Neural progenitor cell (in vitro differentiated cells): ENCODE measurements around the gene NDUFB4. TPM values are rescaled to one million over a fixed set of nuclear protein-coding genes. Genes with fewer than 3 reads are reported as not detected.
A peak's percentile ranks its signal among the peaks of the same experiment; 100 is the strongest.

Experiments used
- DNase-seq: peaks from one replicate; pipeline ENCODE4 v3.0.0-alpha.2; 2016; ENCODE audit warnings: low spot score
- H2AFZ ChIP-seq: fragments of 200-600 bp; sonication (generic); replicated peaks from 2 replicates; pipeline ENCODE4 v1.6.1; 2016; ENCODE audit warnings: antibody characterized with exemption
- H3F3A ChIP-seq: fragments of 200-600 bp; sonication (generic); 2 replicates; pipeline ENCODE4 v1.6.1; 2016; ENCODE audit warnings: antibody characterized with exemption, low read depth
- H3K27ac ChIP-seq: fragments of 200-600 bp; sonication (generic); 2 replicates; pipeline ENCODE4 v1.5.1; 2016; ENCODE audit warnings: mild to moderate bottlenecking
- H3K27me3 ChIP-seq: fragments of 200-600 bp; sonication (generic); 2 replicates; pipeline ENCODE4 v1.6.1; 2016; ENCODE audit warnings: mild to moderate bottlenecking, moderate library complexity
- H3K36me3 ChIP-seq: fragments of 200-600 bp; sonication (generic); 2 replicates; pipeline ENCODE4 v1.5.1; 2016
- H3K4me1 ChIP-seq: fragments of 200-600 bp; sonication (generic); 2 replicates; pipeline ENCODE4 v1.6.1; 2016; ENCODE audit warnings: mixed run types
- H3K4me2 ChIP-seq: fragments of 200-600 bp; sonication (generic); 2 replicates; pipeline ENCODE4 v1.6.1; 2016
- H3K4me3 ChIP-seq: fragments of 200-600 bp; sonication (generic); 2 replicates; pipeline ENCODE4 v1.5.1; 2016
- H3K79me2 ChIP-seq: fragments of 200-600 bp; sonication (generic); 2 replicates; pipeline ENCODE4 v1.6.1; 2016; ENCODE audit warnings: low read depth
- H3K9ac ChIP-seq: fragments of 200-600 bp; sonication (generic); 2 replicates; pipeline ENCODE4 v1.6.1; 2016
- H3K9me3 ChIP-seq: fragments of 200-600 bp; sonication (generic); 2 replicates; pipeline ENCODE4 v1.5.1; 2016; ENCODE audit warnings: low read depth
- H4K20me1 ChIP-seq: fragments of 200-600 bp; sonication (generic); 2 replicates; pipeline ENCODE4 v1.6.1; 2016; ENCODE audit warnings: low read depth
- H3K27ac Mint-ChIP-seq: 3 replicates; pipeline ENCODE4 v1.8.0; 2021; ENCODE audit warnings: mixed read lengths
- H3K27me3 Mint-ChIP-seq: 2 replicates; pipeline ENCODE4 v1.8.0; 2022; ENCODE audit warnings: low read depth, mild to moderate bottlenecking, inconsistent platforms, moderate library complexity, mixed read lengths; ENCODE audit not compliant: insufficient read depth
- H3K36me3 Mint-ChIP-seq: 3 replicates; pipeline ENCODE4 v1.8.0; 2021; ENCODE audit warnings: mixed read lengths
- H3K4me1 Mint-ChIP-seq: 3 replicates; pipeline ENCODE4 v1.8.0; 2021; ENCODE audit warnings: mixed read lengths
- H3K4me3 Mint-ChIP-seq: 3 replicates; pipeline ENCODE4 v1.8.0; 2021; ENCODE audit warnings: mild to moderate bottlenecking, moderate library complexity, mixed read lengths
- H3K9me3 Mint-ChIP-seq: 3 replicates; pipeline ENCODE4 v1.8.0; 2020; ENCODE audit warnings: mixed read lengths
- EZH2 ChIP-seq: fragments of 200-600 bp; sonication (generic); IDR thresholded peaks from 2 replicates; pipeline ENCODE4 v1.6.1; 2017; ENCODE audit warnings: antibody characterized with exemption, mild to moderate bottlenecking, moderate library complexity
- EZH2phosphoT487 ChIP-seq: fragments of 200-600 bp; sonication (generic); IDR thresholded peaks from 2 replicates; pipeline ENCODE4 v1.6.1; 2017; ENCODE audit warnings: antibody characterized with exemption
- total RNA-seq: library from RNA; depleted of rRNA; stranded (reverse); fragments of >200 nt; gene quantifications from 2 replicates; pipeline ENCODE4 v1.2.3, GENCODE V29; 2015; ENCODE audit warnings: low replicate concordance
- TF ChIP-seq, protein P1 (sequence below): fragments of 200-600 bp; sonication (generic); IDR thresholded peaks from 2 replicates; pipeline ENCODE4 v1.5.1; 2017; ENCODE audit warnings: antibody characterized with exemption, mild to moderate bottlenecking

Gene NDUFB4
- total RNA-seq, 1 donor from 2014 or later, result 132 TPM

DNA sequence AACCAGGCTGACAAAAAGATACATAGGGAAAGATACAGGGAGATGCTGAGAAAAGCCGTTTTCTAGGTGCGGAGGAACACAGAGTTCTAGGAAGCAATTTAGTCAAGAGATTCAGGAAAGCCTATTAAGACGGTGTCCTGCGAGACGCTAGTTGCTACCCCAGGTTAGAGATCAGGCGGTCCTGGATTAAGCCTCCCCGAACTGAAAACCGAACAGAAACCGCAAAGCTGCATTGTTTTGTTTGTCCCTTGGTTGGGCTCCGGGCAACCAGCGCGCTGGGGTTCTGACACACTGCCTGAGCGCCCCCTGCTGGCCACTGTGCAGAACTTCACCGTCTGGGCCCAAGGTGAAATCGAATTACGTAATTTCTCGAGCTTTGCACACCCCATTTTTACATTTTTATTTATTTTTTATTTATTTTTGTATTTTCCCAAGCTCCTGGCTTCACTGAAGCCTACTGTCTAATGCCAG is 37.3 kb upstream of the NDUFB4 start:
- peaks cover 7% of the 10 kb centered on the region for H3K27me3 Mint-ChIP-seq
- Histone ChIP-seq H3F3A (peaks cover 28% of the 10 kb centered on the region), H3K9me3 (no peaks in the 10 kb centered on the region), H3K36me3 (no peaks in the 10 kb centered on the region), H3K27me3 (no peaks in the 10 kb centered on the region), H3K27ac (peak overlapping the region; percentile 79), H3K4me2 (peak overlapping the region; percentile 87), H3K4me3 (peak overlapping the region; percentile 44), H2AFZ (peak overlapping the region; percentile 68), H3K9ac (no peak overlapping the region), H3K79me2 (no peaks in the 10 kb centered on the region), H4K20me1 (peaks cover 3% of the 10 kb centered on the region), H3K4me1 (peaks cover 18% of the 10 kb centered on the region)
- H3K27ac Mint-ChIP-seq, result peak overlapping the region; percentile 88
- H3K9me3 Mint-ChIP-seq, result no peaks in the 10 kb centered on the region
- H3K36me3 Mint-ChIP-seq, result no peaks in the 10 kb centered on the region
- peak; percentile 95 for DNase-seq
- peak overlapping the region; percentile 88 for H3K4me3 Mint-ChIP-seq
- peaks cover 33% of the 10 kb centered on the region for H3K4me1 Mint-ChIP-seq
- no peak for TF ChIP-seq EZH2
- TF ChIP-seq, protein P1, sequence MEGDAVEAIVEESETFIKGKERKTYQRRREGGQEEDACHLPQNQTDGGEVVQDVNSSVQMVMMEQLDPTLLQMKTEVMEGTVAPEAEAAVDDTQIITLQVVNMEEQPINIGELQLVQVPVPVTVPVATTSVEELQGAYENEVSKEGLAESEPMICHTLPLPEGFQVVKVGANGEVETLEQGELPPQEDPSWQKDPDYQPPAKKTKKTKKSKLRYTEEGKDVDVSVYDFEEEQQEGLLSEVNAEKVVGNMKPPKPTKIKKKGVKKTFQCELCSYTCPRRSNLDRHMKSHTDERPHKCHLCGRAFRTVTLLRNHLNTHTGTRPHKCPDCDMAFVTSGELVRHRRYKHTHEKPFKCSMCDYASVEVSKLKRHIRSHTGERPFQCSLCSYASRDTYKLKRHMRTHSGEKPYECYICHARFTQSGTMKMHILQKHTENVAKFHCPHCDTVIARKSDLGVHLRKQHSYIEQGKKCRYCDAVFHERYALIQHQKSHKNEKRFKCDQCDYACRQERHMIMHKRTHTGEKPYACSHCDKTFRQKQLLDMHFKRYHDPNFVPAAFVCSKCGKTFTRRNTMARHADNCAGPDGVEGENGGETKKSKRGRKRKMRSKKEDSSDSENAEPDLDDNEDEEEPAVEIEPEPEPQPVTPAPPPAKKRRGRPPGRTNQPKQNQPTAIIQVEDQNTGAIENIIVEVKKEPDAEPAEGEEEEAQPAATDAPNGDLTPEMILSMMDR, result peak; percentile 97
- no peak for TF ChIP-seq EZH2phosphoT487

GRCh38 chr3:120559242-120560061 is 36.7 kb upstream of the NDUFB4 start:
- peaks cover 7% of the 10 kb centered on the region for H3K27me3 Mint-ChIP-seq
- Histone ChIP-seq H3K4me1 (peaks cover 18% of the 10 kb centered on the region), H3K4me3 (peak overlapping the region; percentile 44), H3K9me3 (no peaks in the 10 kb centered on the region), H2AFZ (peak overlapping the region; percentile 68), H3F3A (peaks cover 28% of the 10 kb centered on the region), H4K20me1 (peaks cover 3% of the 10 kb centered on the region), H3K27ac (peak overlapping the region; percentile 79), H3K79me2 (no peaks in the 10 kb centered on the region), H3K9ac (no peak overlapping the region), H3K36me3 (no peaks in the 10 kb centered on the region), H3K4me2 (peak overlapping the region; percentile 87), H3K27me3 (no peaks in the 10 kb centered on the region)
- H3K4me3 Mint-ChIP-seq, result peak overlapping the region; percentile 88
- H3K4me1 Mint-ChIP-seq, result peaks cover 33% of the 10 kb centered on the region
- no peaks in the 10 kb centered on the region for H3K9me3 Mint-ChIP-seq
- H3K27ac Mint-ChIP-seq, result peak overlapping the region; percentile 98
- TF ChIP-seq EZH2 (no peak), EZH2phosphoT487 (no peak)
- TF ChIP-seq, protein P1, result no peak
- DNase-seq, result peak; percentile 81
- no peaks in the 10 kb centered on the region for H3K36me3 Mint-ChIP-seq

DNA sequence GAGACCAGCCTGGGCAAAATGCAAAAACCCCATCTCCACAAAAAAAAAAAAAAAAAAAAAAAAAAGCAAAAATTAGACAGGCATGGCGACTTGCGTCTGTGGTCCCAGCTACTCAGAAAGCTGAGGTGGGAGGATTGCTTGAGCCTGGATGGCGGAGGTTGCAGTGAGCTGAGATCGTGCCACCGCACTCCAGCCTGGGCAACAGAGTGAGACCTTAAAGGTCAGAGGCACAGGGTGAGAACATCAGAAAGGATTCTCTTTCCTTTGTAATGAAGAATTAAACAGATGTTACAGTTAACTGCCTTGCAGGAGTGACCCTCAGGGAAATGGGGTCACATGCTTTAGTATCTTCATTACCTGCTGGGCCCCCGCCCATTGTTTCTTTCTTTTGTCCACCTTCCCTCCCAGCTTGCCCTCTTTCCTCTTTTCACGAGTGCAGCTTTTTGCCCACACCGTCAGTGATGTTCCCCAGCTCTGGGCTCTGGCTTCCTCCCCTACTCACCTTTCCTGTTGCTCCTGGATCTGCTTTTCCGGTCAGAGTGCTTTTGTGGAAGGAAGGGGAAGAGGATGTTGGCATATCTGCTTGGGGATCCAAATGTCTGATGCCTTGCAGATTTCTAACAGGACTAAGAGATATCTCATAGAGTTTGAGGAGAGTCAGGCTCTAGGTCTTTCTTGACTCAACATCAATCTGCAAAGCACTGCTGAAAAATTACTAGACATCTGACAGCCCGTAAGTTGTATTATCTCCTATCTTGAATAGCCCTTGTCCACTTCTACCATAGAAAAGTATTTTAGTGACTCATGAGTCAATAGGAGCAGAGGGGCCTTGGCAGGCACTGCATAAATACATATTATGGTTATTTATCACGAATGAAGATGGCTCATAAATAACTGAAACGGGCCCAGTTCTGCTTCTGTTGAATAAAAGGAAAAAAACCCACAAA is 35.6 kb upstream of the NDUFB4 start:
- peak overlapping the region; percentile 87 for H3K4me2 ChIP-seq
- no peaks in the 10 kb centered on the region for H3K9me3 ChIP-seq
- H3K4me3 Mint-ChIP-seq, result peak overlapping the region; percentile 69
- H3K36me3 ChIP-seq, result no peaks in the 10 kb centered on the region
- H3F3A ChIP-seq, result peaks cover 28% of the 10 kb centered on the region
- no peak overlapping the region for H3K27ac Mint-ChIP-seq
- H3K4me3 ChIP-seq, result peak overlapping the region; percentile 44
- no peaks in the 10 kb centered on the region for H3K79me2 ChIP-seq
- H3K9me3 Mint-ChIP-seq, result no peaks in the 10 kb centered on the region
- peaks cover 18% of the 10 kb centered on the region for H3K4me1 ChIP-seq
- no peaks in the 10 kb centered on the region for H3K36me3 Mint-ChIP-seq
- H3K27me3 Mint-ChIP-seq, result peaks cover 7% of the 10 kb centered on the region
- peak; percentile 54 for DNase-seq
- no peak overlapping the region for H3K27ac ChIP-seq
- H4K20me1 ChIP-seq, result peaks cover 3% of the 10 kb centered on the region
- peaks cover 33% of the 10 kb centered on the region for H3K4me1 Mint-ChIP-seq
- H3K27me3 ChIP-seq, result no peaks in the 10 kb centered on the region
- TF ChIP-seq EZH2phosphoT487, result no peak
- TF ChIP-seq, protein P1, result no peak
- TF ChIP-seq EZH2, result no peak
- H2AFZ ChIP-seq, result peak overlapping the region; percentile 51
- H3K9ac ChIP-seq, result no peak overlapping the region
